Measurements from ENCODE around the gene ANKRD30A.
"Not testable (repeated sequence)": the region's sequence is repeated elsewhere in the genome, so short reads cannot be mapped to it uniquely, and the experiment has no call there.

Gene ANKRD30A

DNA sequence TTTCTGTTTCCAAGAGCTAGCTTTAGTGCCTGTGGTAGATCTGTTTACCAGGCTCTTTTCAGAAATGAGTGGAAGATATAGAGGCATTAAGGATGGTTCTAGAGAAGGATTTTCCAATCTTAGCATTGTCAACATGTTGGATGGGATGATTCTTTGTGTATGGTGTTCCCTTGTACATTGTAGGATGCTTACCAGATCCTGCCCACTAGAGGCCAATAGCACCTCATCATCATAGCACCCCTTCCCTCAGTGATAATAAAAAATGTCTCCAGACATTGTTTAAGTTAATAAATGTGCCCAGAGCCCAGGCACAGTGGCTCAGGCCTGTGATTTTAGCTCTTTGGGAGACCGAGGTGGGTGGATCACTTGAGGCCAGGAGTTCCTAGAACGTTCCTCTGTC lies 121.2 kb downstream of the ANKRD30A start:
- Mint-ChIP-seq H3K27ac (no peak overlapping the region), H3K4me1 (no peaks in the 10 kb centered on the region), H3K27me3 (ENCODE audit: low read depth) (no peaks in the 10 kb centered on the region), H3K9me3 (peaks cover 47% of the 10 kb centered on the region), H3K4me3 (no peak overlapping the region), H3K36me3 (ENCODE audit: low read depth) (peaks cover 4% of the 10 kb centered on the region)
- TF ChIP-seq, protein P1, sequence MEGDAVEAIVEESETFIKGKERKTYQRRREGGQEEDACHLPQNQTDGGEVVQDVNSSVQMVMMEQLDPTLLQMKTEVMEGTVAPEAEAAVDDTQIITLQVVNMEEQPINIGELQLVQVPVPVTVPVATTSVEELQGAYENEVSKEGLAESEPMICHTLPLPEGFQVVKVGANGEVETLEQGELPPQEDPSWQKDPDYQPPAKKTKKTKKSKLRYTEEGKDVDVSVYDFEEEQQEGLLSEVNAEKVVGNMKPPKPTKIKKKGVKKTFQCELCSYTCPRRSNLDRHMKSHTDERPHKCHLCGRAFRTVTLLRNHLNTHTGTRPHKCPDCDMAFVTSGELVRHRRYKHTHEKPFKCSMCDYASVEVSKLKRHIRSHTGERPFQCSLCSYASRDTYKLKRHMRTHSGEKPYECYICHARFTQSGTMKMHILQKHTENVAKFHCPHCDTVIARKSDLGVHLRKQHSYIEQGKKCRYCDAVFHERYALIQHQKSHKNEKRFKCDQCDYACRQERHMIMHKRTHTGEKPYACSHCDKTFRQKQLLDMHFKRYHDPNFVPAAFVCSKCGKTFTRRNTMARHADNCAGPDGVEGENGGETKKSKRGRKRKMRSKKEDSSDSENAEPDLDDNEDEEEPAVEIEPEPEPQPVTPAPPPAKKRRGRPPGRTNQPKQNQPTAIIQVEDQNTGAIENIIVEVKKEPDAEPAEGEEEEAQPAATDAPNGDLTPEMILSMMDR (IDR thresholded peaks at IDR 0.05; ENCODE audit: unreplicated experiment in 3 of 3), result no peak

DNA sequence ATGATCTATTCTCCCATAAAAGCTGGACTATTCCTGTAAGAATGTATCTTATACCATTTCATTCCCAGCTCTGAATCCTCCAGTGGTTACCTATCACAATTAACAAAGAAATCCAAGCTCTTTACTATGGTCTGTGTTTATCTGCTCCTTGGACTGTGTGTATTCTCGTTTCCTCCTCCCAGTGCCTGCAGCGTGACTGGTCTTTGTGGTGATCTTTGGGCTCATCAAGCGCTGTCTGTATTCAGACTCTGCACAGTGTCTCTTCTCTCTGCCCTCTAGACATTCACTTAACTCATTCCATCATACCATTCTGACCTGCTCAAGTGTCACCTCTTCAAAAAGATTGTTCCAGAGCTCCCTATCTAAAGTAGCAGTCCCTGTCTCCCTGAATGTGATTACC lies 130.4 kb downstream of the ANKRD30A start:
- H3K27ac Mint-ChIP-seq; H3K4me3 Mint-ChIP-seq; H3K36me3 Mint-ChIP-seq (ENCODE audit: low read depth); H3K4me1 Mint-ChIP-seq; H3K27me3 Mint-ChIP-seq (ENCODE audit: low read depth): not testable (repeated sequence)
- peaks cover 31% of the 10 kb centered on the region for H3K9me3 Mint-ChIP-seq

DNA sequence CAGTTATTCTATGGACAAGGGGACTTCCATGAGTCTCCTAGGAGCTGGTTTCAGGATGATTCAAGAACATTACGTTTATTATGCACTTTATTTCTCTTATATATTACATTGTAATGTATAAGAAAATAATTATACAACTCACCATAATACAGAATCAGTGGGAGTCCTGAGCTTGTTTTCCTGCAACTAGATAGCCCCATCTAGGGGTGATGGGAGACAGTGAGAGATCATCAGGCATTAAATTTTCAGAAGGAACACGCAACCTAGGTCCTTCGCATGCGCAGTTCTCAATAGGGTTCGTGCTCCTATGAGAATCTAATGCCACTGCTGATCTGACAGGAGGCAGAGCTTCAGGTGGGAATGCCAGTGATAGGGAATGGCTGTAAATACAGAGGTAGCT lies 137.9 kb downstream of the ANKRD30A start:
- H3K4me3 Mint-ChIP-seq, result no peak overlapping the region
- no peaks in the 10 kb centered on the region for H3K36me3 Mint-ChIP-seq (ENCODE audit: low read depth)

DNA sequence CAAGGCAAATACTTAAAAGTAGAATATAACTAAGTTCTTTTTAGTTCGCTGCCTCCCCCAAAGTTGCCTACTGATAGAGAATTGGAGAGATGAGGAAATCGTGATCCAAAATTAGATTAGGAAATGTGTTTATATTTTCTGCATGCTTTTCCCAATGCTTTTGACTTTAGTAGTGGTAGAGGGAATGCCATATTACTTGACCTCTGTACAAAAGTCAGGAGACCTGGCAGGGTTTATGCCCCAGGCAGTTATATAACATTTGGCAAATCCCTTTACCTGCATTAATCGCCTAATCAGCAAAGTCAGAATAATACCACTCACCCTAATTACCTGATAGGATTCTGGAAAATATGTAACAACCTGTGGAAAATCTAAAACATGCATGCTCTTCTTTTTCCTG lies 142.9 kb downstream of the ANKRD30A start:
- no peaks in the 10 kb centered on the region for H3K36me3 Mint-ChIP-seq (ENCODE audit: low read depth)
- H3K27me3 Mint-ChIP-seq (ENCODE audit: low read depth), result no peaks in the 10 kb centered on the region
- H3K4me3 Mint-ChIP-seq, result no peak overlapping the region
- no peak overlapping the region for H3K27ac Mint-ChIP-seq
- TF ChIP-seq, protein P1 (IDR thresholded peaks at IDR 0.05; ENCODE audit: unreplicated experiment in 3 of 3), result no peak
- no peaks in the 10 kb centered on the region for H3K4me1 Mint-ChIP-seq
- peaks cover 37% of the 10 kb centered on the region for H3K9me3 Mint-ChIP-seq

More for the DNA sequence above, 137.9 kb downstream of the ANKRD30A start:
- Mint-ChIP-seq H3K4me1 (no peaks in the 10 kb centered on the region), H3K27ac (no peak overlapping the region), H3K9me3 (peaks cover 30% of the 10 kb centered on the region), H3K27me3 (ENCODE audit: low read depth) (no peaks in the 10 kb centered on the region)
- TF ChIP-seq, protein P1 (IDR thresholded peaks at IDR 0.05; ENCODE audit: unreplicated experiment in 3 of 3), result no peak

DNA sequence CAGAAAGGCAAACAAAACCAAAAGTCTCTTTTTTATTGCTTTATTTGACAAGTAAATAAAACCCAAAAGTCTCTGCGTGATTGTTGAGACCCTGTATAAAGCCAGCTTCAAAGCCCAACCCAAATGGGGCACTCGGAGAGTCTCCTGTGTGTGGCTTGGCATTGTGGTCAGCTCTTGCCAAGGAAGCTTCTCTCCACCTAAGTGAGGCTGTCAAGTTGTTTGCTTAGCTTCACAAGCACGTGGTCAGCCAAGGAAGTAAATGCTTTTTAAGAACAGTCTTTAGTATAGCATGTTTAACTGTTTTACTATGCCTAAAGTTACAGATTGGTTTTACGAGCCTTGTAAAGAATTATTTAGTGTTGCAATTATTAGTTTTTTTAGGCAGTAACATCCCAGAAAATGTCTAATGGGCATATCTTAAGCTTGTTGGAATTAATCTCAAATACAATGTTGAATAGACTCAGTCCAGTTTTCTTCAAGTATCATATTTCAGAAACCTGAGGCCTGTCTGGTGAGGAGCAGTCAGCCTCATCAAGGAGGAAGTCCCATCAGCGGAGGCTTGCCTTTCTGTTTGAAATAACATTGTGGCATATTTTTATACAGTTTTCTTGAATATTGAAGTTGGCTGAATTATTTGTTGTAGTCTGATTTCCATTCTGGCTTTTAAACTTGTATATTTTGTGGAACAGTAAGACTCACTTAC lies 144.3 kb downstream of the ANKRD30A start:
- Mint-ChIP-seq H3K27ac (no peak overlapping the region), H3K4me3 (no peak overlapping the region), H3K36me3 (ENCODE audit: low read depth) (no peaks in the 10 kb centered on the region), H3K9me3 (peaks cover 37% of the 10 kb centered on the region), H3K4me1 (no peaks in the 10 kb centered on the region), H3K27me3 (ENCODE audit: low read depth) (no peaks in the 10 kb centered on the region)
- TF ChIP-seq, protein P1 (IDR thresholded peaks at IDR 0.05; ENCODE audit: unreplicated experiment in 3 of 3), result no peak

DNA sequence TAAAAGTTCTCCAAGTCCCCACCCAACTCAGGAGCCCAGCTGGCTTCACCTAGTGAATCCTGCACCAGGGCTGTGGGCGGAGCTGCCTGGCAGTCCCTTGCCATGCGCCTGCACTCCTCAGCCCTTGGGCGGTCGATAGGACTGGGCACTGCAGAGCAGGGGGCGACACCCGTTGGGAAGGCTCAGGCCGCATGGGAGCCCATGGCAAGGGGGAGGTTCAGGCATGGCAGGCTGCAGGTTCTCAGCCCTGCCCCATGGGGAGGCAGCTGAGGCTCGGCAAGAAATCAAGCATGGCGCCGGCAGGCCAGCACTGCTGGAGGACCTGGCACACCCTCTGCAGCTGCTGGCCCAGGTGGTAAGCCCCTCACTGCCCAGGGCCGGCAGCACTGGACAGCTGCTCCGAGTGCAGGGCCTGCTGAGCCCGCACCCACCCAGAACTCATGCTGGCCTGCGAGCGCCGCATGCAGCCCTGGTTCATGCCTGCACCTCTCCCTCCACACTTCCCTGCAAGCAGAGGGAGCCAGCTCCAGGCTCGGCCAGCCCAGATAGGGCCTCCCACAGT lies 149.9 kb downstream of the ANKRD30A start:
- no peak overlapping the region for H3K4me3 Mint-ChIP-seq
- H3K9me3 Mint-ChIP-seq, result peaks cover 54% of the 10 kb centered on the region
- no peak overlapping the region for H3K27ac Mint-ChIP-seq
- TF ChIP-seq, protein P1 (IDR thresholded peaks at IDR 0.05; ENCODE audit: unreplicated experiment in 3 of 3), result no peak
- no peaks in the 10 kb centered on the region for H3K36me3 Mint-ChIP-seq (ENCODE audit: low read depth)
- no peaks in the 10 kb centered on the region for H3K27me3 Mint-ChIP-seq (ENCODE audit: low read depth)
- no peaks in the 10 kb centered on the region for H3K4me1 Mint-ChIP-seq

All from nephron (organoid).